H1 (cell line): Measurements from ENCODE around the gene RTTN. TPM values are rescaled to one million over a fixed set of nuclear protein-coding genes. Genes with fewer than 3 reads are reported as not detected.

ENCODE experiments used
- ATF3 ChIP-seq: IDR thresholded peaks from 2 replicates; pipeline ENCODE4 v1.6.1; 2011; ENCODE audit warnings: low read depth, mild to moderate bottlenecking, low read length; ENCODE audit not compliant: insufficient read depth
- BRCA1 ChIP-seq: IDR thresholded peaks from 2 replicates; pipeline ENCODE4 v1.6.1; 2012; ENCODE audit warnings: low read depth, low read length, improper control_type of control experiment
- E2F6 ChIP-seq: IDR thresholded peaks from 2 replicates; pipeline ENCODE4 v1.6.1; 2012; ENCODE audit warnings: inconsistent platforms
- PHF8 ChIP-seq: fragments of 200-600 bp; sonication (generic); conservative IDR thresholded peaks from 2 replicates; pipeline ENCODE4 v1.7.1; 2012; ENCODE audit warnings: low read depth, mild to moderate bottlenecking, inconsistent platforms, low read length, moderate library complexity
- SIX5 ChIP-seq: IDR thresholded peaks from 2 replicates; pipeline ENCODE4 v1.6.1; 2011; ENCODE audit warnings: mild to moderate bottlenecking, low read depth, low read length
- TAF1 ChIP-seq: IDR thresholded peaks from 2 replicates; pipeline ENCODE4 v1.6.1; 2011; ENCODE audit warnings: mild to moderate bottlenecking, low read depth, low read length
- polyA plus RNA-seq, 7 experiments: library from polyadenylated mRNA; depleted of rRNA in 3 of 7; stranded (reverse) in 5 of 7; unstranded in 2 of 7; fragments of >200 nt in 5 of 7; fragments of 200-250 nt in 2 of 7; gene quantifications; 1 replicate in 5 of 7; 2 replicates in 1 of 7; 4 replicates in 1 of 7; pipeline versions ENCODE4 v1.2.1 to v1.2.3, GENCODE V29; 2011 to 2013; ENCODE audit warnings: missing spikeins in 2 of 7, mixed read lengths in 2 of 7
- total RNA-seq: library from RNA; stranded (reverse); fragmentation: NEBNext Ultra II Directional; extraction: Animal tissue kit (Norgen Biotek cat#: 25700); gene quantifications from 2 replicates; pipeline ENCODE4 v1.2.1, GENCODE V29; 2021

The RTTN gene
- total and polyA plus RNA-seq, 2 of the 8 experiments (the other 6 are each of a cell fraction or from before 2014, with no cell fraction given), result 9.1 to 21.4 TPM

- TF ChIP-seq TAF1, result no peak
- TF ChIP-seq SIX5, result no peak
- TF ChIP-seq ATF3, result no peak
- no peak for TF ChIP-seq BRCA1
- no peak for TF ChIP-seq E2F6
- TF ChIP-seq PHF8, result no peak
These were observed 180.7 kb downstream of the RTTN start (continued) for GRCh38 chr18:70024829-70025228.
